Stimulated activated CD8-positive, alpha-beta memory T cell treated with anti-CD3 and anti-CD28 coated beads, Interleukin-7, amount 100 ng/mL, for 4 hours (primary cell): ENCODE data around the gene HS3ST2.
"Not testable (repeated sequence)": the region's sequence is repeated elsewhere in the genome, so short reads cannot be mapped to it uniquely, and the experiment has no call there.

Experiments used
- DNase-seq, 2 donors: peaks; one replicate each; pipeline ENCODE4 v3.0.0-alpha.2; 2020; ENCODE audit warnings: low read depth in 2 of 2

The HS3ST2 gene

DNA sequence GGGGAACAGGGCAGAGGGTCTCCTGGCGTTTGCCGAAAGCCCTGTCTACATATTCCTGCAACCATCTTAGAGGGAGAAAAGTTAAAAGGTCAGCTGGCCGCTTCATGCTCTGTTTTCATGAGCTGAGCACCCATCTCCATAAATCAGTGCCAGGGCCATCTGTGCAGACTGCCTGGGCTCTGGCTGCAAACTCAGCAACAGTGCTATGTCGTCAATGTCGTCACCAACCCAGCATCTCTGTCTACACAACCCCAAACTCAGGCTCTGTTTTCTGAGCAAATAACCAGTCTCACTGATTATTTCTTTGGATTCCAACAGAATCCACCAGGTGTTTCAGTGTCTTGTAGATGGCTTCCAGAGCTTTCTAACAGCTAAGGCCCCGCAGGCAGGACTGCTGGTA lies 65.0 kb downstream of the HS3ST2 start:
- DNase-seq = no peak

GRCh38 chr16:22879466-22879865 lies 65.5 kb downstream of the HS3ST2 start:
- DNase-seq = no peak

DNA sequence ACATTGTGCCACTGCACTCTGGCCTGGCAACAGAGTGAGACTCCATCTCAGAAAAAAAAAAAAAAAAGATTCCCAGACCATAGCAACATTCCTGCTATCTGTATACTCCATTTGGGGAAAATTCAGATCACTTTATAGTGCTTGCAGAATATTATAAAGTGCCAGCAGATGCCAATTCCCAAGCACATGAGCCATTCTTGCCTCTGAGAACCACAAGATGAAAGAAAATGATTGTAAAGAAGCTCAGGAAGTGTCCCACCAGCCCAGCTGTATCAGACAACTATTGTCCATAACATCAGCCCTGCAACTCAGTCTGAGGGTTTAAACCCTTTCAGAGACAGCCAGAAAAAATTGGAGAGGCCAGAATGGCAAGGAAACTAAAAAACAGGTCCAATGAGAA lies 69.0 kb downstream of the HS3ST2 start:
- no peak for DNase-seq

DNA sequence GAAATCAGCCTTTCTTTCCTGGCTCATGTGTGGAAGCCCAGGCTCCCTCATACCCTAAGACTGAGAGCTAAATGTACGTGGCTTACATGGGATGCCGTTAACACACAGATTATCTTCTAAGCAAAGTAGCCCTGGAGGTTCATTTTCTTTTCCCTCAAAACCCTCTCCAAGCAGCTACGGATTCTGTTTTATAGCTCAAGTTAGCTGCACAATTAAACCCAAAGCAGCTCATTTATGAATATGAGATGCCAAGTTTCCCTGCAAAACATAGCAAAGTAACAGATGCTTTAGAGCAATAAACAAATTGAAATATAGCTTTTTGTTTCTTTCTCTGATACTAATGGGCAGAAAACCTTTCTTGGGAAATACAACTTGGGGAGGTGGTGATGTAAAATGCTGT lies 72.0 kb downstream of the HS3ST2 start:
- no peak for DNase-seq

DNA sequence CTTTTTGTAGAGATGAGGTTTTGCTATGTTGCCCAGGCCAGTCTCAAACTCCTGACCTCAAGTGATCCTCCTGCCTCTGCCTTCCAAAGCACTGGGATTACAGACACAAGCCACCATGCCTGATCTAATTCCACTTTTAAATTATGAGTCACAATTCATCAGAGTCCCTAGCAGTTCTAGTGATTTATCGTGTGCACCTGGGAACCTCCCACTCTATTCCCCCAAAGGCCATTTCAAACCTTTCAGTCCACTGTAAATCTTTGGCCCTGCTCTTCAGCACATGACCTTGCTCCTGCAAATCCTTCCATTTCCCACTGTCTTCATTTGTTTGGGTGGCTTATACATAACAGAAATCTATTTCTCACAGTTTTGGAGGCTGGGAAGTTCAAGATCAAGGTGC lies 73.0 kb downstream of the HS3ST2 start:
- no peak for DNase-seq

DNA sequence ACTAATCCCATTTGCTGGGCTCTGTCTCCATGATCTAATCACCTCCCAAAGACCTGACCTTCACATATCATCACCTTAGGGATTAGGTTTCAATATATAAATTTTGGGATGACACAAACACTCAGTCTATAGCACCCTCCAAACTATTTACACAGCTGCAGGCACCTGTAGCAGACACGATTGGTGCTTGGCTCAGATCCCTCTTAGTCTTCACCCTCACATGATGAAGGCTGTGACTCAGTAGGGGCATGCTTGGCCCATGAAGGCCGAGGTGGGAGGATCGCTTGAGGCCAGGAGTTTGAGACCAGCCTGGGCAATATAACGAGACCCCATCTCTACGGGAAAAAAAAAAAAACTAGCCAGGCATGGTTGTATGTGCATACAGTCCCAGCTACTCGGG lies 73.5 kb downstream of the HS3ST2 start:
- no peak for DNase-seq

- no peak for DNase-seq
Observed at GRCh38 chr16:22888791-22889190, 74.8 kb downstream of the HS3ST2 start.

DNA sequence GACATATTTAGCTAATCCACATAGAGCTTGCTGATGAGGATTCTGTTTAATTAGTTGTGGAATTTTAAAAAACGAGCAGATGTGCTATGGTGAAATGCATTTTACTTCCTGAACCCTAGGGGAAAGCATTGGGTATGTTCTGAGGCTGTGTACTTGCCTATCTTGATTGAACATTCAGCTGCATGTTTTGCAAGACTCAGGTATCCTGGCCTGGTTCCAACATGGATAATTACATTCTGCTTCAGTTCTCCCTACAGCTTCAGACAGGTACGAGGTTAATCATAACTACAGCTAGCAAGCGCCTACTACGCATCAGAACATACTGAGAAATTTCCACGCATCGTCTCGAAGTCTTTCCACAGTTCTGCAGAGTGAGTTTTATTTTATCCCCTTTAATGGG lies 77.0 kb downstream of the HS3ST2 start:
- no peak for DNase-seq

DNA sequence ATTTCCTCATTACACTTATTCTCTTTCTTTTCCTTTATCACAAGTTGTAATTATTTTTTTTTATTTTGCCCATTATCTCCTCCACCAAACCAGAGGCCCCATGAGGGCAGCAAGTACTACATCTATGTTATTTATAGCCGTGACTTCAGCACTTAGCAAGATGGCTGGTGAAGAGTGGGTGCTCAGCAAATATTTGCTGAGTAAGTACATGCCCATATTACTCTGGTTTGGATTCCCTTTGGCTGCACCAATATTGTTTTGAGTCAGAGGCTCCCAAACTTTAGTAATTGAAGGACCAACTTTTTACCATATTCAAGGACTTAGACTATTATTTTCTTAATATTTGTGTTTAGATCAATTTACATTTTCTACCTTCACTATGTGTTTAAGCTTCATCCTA lies 83.2 kb downstream of the HS3ST2 start:
- no peak for DNase-seq

- DNase-seq = no peak
Observed at GRCh38 chr16:22898131-22898530, 84.2 kb downstream of the HS3ST2 start.

DNA sequence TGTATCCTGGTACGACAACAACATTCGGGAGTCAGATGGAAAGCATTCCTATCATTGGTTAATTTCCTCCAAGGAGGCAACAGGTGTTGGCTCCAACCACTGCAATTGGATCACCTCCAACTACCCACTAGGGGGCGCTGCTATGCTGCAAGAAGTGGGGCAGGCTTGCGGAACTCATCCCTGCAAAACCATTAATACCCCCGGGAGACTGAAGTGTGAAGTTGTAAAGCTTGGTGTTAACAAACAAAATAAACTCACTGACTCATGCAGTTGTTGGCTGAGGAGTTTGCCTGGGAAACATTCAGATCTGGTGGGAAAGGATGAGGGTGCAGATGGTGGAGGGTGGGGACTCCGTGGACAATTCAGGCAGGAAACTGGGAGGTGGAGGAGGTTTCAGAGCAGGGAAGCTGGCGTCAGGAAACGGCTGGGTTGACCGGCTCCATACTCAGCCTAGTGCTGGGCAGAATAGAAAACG lies 84.9 kb downstream of the HS3ST2 start:
- DNase-seq = peak in 1 of 2 donors; percentile 13

DNA sequence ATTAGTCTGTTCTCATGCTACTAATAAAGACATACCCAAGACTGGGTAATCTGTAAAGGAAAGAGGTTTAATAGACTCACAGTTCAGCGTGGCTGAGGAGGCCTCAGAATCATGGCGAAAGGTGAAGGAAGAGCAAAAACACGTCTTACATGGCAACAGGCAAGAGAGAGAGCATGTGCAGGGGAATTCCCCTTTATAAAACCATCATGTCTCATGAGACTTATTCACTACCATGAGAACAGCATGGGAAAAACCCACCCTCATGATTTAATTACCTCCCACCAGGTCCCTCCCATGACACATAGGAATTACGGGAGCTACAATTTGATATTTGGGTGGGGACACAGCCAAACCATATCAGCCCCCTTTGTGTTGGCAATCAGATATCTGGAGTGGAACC lies 85.6 kb downstream of the HS3ST2 start:
- DNase-seq = not testable (repeated sequence)

GRCh38 chr16:22900863-22901262 lies 86.9 kb downstream of the HS3ST2 start:
- DNase-seq = no peak

DNA sequence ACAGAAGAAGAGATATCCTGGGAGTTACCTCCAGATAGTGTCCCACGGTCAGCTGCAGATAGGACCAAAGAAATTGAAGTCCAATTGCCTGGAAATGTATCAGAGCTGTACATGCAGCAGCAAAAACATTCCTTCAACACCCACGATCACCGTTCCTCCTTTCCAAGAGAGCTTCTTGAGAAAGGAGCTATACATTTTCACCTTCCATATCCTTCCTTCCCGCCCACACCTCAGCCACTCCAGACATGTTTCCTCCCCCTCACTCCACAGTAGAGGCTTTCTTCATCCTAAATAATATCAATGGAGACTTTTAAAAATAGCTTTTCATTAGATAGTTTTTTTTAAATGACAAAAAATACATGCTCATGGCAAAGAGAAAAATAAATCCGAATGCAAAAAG lies 87.6 kb downstream of the HS3ST2 start:
- DNase-seq = no peak

GRCh38 chr16:22903716-22904115 lies 89.8 kb downstream of the HS3ST2 start:
- DNase-seq = no peak

DNA sequence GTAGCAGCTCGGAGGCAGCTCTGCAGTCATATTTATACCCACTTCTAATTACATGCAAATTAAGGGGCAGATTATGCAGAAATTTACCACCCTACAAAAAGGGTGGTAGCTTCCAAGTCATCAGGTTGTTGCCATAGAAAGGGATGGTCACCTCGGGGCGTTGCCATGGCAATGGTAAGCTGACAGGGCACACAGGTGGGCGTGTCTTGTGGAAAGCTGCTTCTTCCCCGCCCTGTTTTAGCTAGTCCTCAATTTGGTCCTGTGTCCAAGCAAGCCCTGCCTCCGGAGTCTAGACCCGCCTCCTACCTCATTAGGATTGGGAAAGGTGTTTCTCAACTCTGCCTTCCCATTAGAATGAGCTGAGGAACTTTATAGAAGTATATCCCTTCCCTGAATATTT lies 98.7 kb downstream of the HS3ST2 start:
- DNase-seq = no peak

DNA sequence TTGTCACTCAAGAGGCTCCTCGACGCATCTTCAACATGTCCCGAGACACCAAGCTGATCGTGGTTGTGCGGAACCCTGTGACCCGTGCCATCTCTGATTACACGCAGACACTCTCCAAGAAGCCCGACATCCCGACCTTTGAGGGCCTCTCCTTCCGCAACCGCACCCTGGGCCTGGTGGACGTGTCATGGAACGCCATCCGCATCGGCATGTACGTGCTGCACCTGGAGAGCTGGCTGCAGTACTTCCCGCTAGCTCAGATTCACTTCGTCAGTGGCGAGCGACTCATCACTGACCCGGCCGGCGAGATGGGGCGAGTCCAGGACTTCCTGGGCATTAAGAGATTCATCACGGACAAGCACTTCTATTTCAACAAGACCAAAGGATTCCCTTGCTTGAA lies 101.0 kb downstream of the HS3ST2 start:
- no peak for DNase-seq

DNA sequence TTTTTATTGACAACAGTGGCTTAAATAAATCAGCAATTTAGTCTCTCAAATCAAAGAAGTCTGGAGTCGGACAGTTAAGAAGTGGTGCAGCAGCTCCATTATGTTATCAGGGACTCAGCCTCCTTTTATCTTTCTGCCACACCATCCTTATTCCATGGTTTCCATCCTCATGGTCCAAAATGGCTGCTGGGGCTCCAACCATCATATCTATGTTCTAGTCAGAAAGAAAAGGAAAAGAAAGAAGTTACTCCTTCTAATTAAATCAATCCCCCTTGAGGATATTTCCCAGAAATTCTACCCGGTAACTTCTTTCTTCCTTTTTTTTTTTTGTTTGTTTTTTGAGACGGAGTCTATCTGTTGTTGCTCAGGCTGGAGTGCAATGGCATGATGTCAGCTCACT lies 109.5 kb downstream of the HS3ST2 start:
- no peak for DNase-seq

DNA sequence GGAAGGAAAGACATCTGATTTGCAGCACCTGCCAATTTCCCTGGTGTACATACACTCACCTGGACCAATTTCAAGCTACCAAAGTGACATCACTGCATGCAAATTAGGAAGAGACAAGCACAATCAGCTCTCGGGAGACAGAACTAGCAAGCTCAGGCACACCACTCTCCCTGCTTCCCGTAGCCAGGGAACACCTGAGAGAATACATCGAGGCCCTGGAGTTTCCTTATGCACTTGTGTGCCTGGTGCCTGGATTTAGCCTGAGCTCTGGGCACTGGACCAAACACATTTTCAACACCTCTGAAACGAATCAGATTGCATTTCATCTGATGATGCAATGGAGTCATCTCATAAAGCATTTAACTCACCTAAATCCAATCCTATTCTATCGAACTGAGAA lies 110.5 kb downstream of the HS3ST2 start:
- DNase-seq = no peak

DNA sequence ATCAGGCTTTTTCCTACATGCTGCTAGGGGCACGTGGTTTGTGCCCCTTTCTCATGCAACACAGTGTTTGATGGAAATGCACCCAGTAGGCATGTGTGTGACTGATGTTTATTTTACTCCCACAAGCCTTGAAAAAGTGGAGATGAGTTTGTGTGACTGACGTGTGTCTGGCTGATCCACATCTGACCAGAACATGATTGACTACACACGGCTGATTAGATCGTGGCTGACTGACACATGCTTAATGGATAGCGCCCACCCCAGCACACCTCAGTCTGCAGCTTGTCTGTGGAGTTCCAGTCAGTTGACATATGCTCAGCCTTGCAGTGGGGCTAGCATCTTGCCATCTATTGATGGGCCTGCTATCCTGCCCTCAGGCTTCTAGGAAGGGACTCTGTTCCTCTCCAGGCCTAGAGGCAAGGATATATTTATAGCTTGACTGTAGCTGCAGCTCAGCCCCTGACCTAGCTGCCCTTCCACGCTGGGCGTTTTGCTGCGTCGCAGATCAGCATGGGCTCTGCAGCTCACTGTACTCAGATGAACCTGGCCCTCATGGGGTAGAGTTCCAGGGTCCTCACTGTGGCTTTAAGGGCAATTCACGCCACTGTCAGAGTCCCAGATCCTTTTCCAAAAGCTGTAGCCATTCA lies 112.3 kb downstream of the HS3ST2 start:
- DNase-seq = no peak

- DNase-seq = no peak
Observed at GRCh38 chr16:22927306-22927705, 113.3 kb downstream of the HS3ST2 start.

GRCh38 chr16:22928882-22929435 lies 115.0 kb downstream of the HS3ST2 start:
- DNase-seq = no peak

GRCh38 chr16:22929461-22929860 lies 115.5 kb downstream of the HS3ST2 start:
- DNase-seq = no peak
